Activated naive CD8-positive, alpha-beta T cell treated with anti-CD3 and anti-CD28 coated beads for 36 hours (primary cell): ENCODE results near the gene PRH1. TPM values are rescaled to one million over a fixed set of nuclear protein-coding genes. Genes with fewer than 3 reads are reported as not detected.

Experiments
- DNase-seq: peaks from one replicate; pipeline ENCODE4 v3.0.0; 2021
- H3K27ac Mint-ChIP-seq: one replicate; pipeline ENCODE4 v1.8.0; 2022; ENCODE audit warnings: mild to moderate bottlenecking, moderate library complexity, mixed read lengths
- H3K27me3 Mint-ChIP-seq: one replicate; pipeline ENCODE4 v1.8.0; 2022; ENCODE audit warnings: mild to moderate bottlenecking, mixed read lengths
- H3K36me3 Mint-ChIP-seq: one replicate; pipeline ENCODE4 v1.8.0; 2021; ENCODE audit warnings: mild to moderate bottlenecking, mixed read lengths
- H3K4me1 Mint-ChIP-seq: one replicate; pipeline ENCODE4 v1.8.0; 2021; ENCODE audit warnings: mixed read lengths
- H3K4me3 Mint-ChIP-seq: one replicate; pipeline ENCODE4 v1.8.0; 2022; ENCODE audit warnings: mild to moderate bottlenecking, moderate library complexity, mixed read lengths
- H3K9me3 Mint-ChIP-seq: one replicate; pipeline ENCODE4 v1.8.0; 2022; ENCODE audit warnings: mixed read lengths
- total RNA-seq, 2 experiments: library from RNA; stranded (reverse); gene quantifications; one replicate each; pipeline ENCODE4 v1.2.3, GENCODE V29; 2021

The PRH1 gene
- total RNA-seq, result 1 to 10 TPM; 6.3 to 7.3 TPM

DNA sequence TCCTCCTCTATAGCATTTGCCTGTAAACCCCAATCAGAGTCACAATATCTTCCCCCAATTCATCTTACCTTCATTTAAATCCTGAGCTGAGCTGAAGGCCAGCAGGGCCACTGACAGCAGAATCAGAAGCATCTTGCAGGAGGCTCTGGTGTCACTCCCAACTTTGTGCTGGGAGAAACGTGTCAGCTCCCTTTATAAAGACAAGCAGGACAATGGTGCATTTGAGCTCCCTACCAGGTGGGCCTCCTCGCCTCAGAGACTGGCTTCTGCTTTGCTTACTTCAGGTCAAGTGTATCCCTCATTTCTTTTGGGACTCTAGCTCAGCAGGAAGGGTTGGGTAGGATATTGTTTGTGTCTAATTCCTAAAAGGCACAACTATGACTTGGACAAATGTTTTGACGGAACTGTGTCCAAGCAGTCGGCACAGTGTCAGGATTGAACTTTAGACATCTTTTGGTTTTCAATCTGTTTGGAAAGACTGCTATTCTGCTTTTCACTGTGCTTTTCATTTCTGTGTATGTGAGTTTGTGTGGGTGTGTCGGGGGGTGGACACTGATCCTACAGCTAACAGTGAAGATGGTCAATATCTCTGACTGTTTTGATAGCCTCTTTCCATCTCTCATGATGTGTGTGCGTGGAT, at the start of gene PRH1:
Gene PRH1 (minus strand): TSS at position 170 of the 640 bp plus-strand sequence. CDS start 38 bp downstream, at position 132.
- Mint-ChIP-seq H3K4me1 (peaks cover 1% of the 10 kb centered on the region), H3K4me3 (no peak within 1 kb of the TSS), H3K36me3 (peaks cover 10% of the 10 kb centered on the region), H3K9me3 (no peaks in the 10 kb centered on the region), H3K27me3 (no peaks in the 10 kb centered on the region), H3K27ac (no peak within 1 kb of the TSS)
- DNase-seq, result no peak

DNA sequence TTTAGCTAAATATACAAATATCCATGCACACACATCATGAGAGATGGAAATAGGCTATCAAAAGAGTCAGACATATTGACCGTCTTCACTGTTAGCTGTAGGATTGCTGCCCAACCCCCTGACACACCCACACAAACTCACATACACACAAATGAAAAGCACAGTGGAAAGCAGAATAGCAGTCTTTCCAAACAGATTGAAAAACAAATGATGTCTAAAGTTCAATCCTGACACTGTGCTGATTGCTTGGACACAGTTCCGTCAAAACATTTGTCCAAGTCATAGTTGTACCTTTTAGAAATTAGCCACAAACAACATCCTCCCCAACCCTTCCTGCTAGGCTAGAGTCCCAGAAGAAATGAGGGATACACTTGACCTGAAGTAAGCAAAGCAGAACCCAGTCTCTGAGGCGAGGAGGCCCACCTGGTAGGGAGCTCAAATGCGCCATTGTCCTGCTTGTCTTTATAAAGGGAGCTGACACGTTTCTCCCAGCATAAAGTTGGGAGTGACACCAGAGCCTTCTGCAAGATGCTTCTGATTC, 44.8 kb upstream of the PRH1 start, which contains the start of gene PRH2:
Gene PRH2 (plus strand): TSS at position 491 of the 541 bp plus-strand sequence. CDS start 38 bp downstream, at position 529.
- DNase-seq, result no peak
- H3K27me3 Mint-ChIP-seq, result no peaks in the 10 kb centered on the region
- H3K4me3 Mint-ChIP-seq, result no peak within 1 kb of the TSS
- no peaks in the 10 kb centered on the region for H3K4me1 Mint-ChIP-seq
- peaks cover 2% of the 10 kb centered on the region for H3K36me3 Mint-ChIP-seq
- H3K9me3 Mint-ChIP-seq, result no peaks in the 10 kb centered on the region
- no peak within 1 kb of the TSS for H3K27ac Mint-ChIP-seq

DNA sequence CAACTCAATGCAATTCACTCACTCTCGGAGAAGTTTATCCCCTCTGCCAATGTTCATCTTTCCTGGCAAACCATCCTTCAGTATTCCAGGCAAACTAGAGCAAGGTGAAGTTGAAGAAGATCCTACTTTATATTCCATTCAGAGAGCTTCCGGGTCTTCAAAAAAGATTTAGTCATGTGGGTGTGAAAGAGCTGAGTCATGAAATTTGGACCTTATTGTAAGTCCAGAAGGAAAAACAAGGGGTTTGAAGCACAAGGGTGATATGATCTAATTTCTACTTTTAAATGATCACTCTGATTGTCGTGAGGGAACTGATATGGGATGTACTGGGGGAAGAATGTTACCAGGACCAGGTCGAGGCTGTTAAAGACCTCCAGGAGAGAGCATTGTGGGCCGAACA, 42.2 kb upstream of the PRH1 start:
- no peak for DNase-seq
- Mint-ChIP-seq H3K36me3 (peaks cover 2% of the 10 kb centered on the region), H3K27me3 (no peaks in the 10 kb centered on the region), H3K9me3 (no peaks in the 10 kb centered on the region), H3K27ac (no peak overlapping the region), H3K4me1 (no peaks in the 10 kb centered on the region), H3K4me3 (no peak overlapping the region)

DNA sequence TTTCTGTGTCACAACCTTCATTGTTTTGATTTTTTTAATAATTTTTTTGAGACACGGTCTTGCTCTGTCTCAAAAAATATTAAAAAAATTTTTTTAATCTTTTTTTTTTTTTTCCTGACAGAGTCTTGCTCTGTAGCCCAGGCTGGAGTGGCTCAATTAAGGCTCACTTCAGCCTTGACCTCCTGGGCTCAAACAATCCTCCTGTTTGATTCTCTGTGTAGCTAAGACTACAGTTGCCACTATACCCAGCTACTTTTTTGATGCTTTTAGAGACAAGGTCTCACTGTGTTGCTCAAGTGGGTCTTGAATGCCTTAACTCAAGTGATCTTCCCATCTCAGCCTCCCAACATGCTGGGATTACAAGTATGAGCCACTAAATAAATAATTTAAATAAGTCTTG, 35.8 kb upstream of the PRH1 start:
- DNase-seq, result no peak
- Mint-ChIP-seq H3K4me3 (no peak overlapping the region), H3K9me3 (no peaks in the 10 kb centered on the region), H3K27me3 (no peaks in the 10 kb centered on the region), H3K4me1 (no peaks in the 10 kb centered on the region), H3K27ac (no peak overlapping the region), H3K36me3 (no peaks in the 10 kb centered on the region)

DNA sequence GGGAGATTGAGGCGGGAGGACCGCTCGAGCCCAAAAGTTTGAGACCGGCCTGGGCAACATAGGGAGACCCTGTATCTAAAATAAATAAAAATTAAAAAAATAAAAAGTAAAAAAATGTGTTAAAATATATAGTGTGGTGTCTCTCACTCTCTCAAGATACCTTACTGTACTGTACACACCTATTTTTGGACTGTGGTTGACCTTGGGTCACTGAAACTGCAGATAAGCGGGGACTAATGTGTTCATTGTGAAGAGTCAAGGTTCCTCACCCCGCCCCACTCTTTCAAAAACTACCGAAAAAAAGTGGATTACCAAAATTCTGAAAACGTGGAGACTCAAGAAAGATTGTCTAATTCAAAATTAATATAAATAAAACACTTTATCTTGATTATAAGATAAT, 26.3 kb upstream of the PRH1 start:
- Mint-ChIP-seq H3K27me3 (no peaks in the 10 kb centered on the region), H3K27ac (no peak overlapping the region), H3K4me1 (no peaks in the 10 kb centered on the region), H3K36me3 (peaks cover 25% of the 10 kb centered on the region), H3K9me3 (peaks cover 3% of the 10 kb centered on the region), H3K4me3 (no peak overlapping the region)
- DNase-seq, result no peak

DNA sequence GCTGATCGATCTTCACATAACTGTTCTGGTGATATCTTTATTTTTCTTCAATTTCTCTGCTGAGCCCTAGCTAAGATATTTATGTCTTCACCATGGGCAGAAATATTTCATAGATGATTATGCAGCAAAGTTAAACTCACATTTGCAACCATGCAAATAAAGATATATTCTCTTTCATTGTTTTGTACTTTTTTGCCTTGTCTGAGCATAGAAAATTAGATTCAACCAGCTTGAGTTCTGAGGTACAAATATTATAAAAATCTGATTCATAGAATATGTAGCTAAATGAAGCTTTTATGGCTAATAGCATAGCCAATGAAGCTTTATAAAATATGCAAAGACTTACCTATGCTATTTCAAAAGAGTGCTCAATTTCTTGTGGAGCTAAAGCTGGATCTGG, 25.4 kb upstream of the PRH1 start, which contains the start of gene TAS2R13:
Gene TAS2R13 (minus strand): TSS at position 101 of the 400 bp plus-strand sequence. CDS start 264 bp downstream, outside the sequence.
- H3K4me3 Mint-ChIP-seq, result no peak within 1 kb of the TSS
- H3K4me1 Mint-ChIP-seq, result no peaks in the 10 kb centered on the region
- H3K27ac Mint-ChIP-seq, result no peak within 1 kb of the TSS
- peaks cover 9% of the 10 kb centered on the region for H3K9me3 Mint-ChIP-seq
- no peak for DNase-seq
- H3K36me3 Mint-ChIP-seq, result peaks cover 32% of the 10 kb centered on the region
- H3K27me3 Mint-ChIP-seq, result no peaks in the 10 kb centered on the region

DNA sequence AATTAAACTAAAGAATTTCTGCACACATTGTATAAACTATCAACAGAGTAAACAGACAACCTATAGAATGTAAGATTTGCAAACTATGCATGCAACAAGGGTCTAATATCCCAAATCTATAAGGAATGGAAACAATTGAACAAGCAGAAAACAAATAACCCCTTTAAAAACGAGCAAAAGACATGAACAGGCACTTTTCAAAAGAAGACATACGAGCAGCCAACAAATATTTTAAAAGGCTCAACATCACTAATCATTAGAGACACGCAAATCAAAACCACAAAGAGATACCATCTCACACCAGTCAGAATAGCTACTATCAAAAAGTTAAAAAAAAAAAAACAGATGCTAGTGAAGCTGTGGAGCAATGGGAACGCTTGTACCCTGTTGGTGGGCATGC, 20.6 kb upstream of the PRH1 start:
- no peaks in the 10 kb centered on the region for H3K4me1 Mint-ChIP-seq
- no peak overlapping the region for H3K4me3 Mint-ChIP-seq
- H3K9me3 Mint-ChIP-seq, result peaks cover 24% of the 10 kb centered on the region
- DNase-seq, result no peak
- H3K36me3 Mint-ChIP-seq, result peaks cover 36% of the 10 kb centered on the region
- no peak overlapping the region for H3K27ac Mint-ChIP-seq
- no peaks in the 10 kb centered on the region for H3K27me3 Mint-ChIP-seq

DNA sequence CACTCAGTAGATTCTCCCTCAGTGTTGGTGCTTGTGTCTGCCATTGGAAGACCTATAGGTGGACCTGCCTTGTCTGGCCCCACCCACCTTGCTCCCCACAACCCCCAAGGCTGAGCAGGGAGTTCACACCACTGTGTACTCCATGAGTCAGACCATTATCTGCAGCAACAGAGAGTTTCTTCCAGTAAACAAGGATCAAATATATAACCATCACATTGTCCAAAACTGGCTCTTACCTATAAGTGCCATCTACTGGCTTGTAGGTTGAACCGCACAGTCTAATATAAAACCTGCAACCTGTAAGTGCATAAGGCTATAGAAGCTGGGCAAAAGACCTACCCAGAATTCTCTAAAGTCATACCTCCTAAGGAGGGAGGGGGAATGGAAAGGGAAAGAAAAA, 17.4 kb upstream of the PRH1 start:
- H3K4me1 Mint-ChIP-seq, result no peaks in the 10 kb centered on the region
- H3K27ac Mint-ChIP-seq, result no peak overlapping the region
- peaks cover 22% of the 10 kb centered on the region for H3K9me3 Mint-ChIP-seq
- H3K27me3 Mint-ChIP-seq, result no peaks in the 10 kb centered on the region
- H3K4me3 Mint-ChIP-seq, result no peak overlapping the region
- DNase-seq, result no peak
- peaks cover 36% of the 10 kb centered on the region for H3K36me3 Mint-ChIP-seq

DNA sequence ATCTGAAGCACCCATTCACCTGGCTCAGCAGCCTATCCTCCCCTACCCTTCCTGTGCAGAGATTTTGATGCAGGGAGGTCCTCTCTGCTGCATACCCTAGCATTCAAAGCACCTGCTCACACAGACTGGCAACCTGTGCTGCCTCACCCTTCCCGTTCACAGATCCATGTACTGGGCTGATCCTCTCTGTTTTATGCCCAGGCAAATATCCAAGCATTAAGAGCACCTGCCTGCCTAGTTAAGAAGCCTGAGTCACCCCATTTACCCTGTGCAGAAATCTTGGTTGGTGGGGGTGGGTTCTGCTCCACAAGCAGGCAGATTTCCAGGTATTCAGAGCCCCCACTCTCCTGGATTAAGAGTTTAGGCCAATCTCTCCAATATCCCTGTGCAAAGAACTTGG, 16.9 kb upstream of the PRH1 start:
- Mint-ChIP-seq H3K27me3 (no peaks in the 10 kb centered on the region), H3K4me1 (no peaks in the 10 kb centered on the region), H3K36me3 (peaks cover 36% of the 10 kb centered on the region), H3K4me3 (no peak overlapping the region), H3K27ac (no peak overlapping the region), H3K9me3 (peaks cover 22% of the 10 kb centered on the region)
- no peak for DNase-seq

DNA sequence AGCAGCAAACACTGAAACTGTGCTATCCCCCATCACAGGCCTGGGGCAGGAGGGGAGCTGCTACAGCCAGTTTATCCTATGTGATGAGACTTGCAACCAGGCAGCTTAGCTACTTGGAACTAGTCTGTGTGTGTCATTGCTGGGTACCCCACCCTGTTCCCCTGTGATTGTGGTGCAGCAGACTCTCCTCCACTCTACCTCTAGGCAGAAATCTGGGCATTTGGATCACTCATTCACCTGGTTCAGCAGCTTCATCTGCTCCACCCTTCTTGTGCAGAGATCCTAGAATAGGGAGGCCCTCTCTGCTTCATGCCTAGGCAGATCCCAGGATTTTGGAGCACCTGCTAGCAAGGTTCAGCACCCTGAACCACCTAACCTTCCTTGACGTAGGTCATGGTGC, 16.5 kb upstream of the PRH1 start:
- H3K9me3 Mint-ChIP-seq, result peaks cover 22% of the 10 kb centered on the region
- H3K4me3 Mint-ChIP-seq, result no peak overlapping the region
- no peak overlapping the region for H3K27ac Mint-ChIP-seq
- no peaks in the 10 kb centered on the region for H3K4me1 Mint-ChIP-seq
- no peak for DNase-seq
- H3K27me3 Mint-ChIP-seq, result no peaks in the 10 kb centered on the region
- peaks cover 32% of the 10 kb centered on the region for H3K36me3 Mint-ChIP-seq

DNA sequence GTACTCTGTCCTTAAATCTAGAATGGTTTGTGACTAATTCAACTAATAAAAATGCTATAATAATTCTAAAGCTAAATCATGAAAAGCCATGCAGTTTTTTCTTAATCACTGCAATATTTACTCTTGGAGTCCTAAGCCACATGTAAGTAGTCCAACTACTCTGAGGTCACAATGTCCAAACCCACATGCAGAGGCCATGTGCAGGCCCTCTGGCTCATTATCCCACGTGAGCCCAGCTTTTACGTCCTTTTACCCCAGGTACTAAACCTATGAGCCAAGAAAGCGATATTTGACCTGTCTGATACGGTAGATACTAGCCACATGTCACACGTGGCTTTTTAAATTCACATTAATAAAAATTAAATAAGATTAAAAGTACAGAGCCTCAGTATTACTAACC, 12.8 kb upstream of the PRH1 start:
- Mint-ChIP-seq H3K4me1 (no peaks in the 10 kb centered on the region), H3K36me3 (peaks cover 26% of the 10 kb centered on the region), H3K4me3 (no peak overlapping the region), H3K9me3 (no peaks in the 10 kb centered on the region), H3K27me3 (no peaks in the 10 kb centered on the region), H3K27ac (no peak overlapping the region)
- DNase-seq, result no peak

DNA sequence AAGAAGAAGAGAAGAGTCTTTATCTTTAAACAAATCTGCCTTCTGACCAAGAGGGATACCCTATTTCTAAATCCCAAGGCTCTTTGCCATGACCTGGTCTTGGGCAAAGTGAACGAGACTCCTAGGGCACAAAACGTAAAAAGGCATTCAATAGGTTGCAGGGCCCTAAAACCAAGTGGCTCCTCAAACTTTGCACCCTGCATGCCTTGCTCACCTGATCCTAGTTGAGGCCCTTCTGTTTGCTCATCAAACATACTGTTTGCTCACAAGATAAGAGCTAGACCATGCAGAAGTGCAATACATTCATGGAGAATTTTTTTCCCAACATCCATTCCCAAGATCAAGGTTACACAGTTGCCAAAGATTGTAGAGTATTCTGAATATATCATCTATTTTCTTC, 7.9 kb upstream of the PRH1 start:
- no peaks in the 10 kb centered on the region for H3K4me1 Mint-ChIP-seq
- H3K36me3 Mint-ChIP-seq, result peaks cover 12% of the 10 kb centered on the region
- H3K27ac Mint-ChIP-seq, result no peak overlapping the region
- no peaks in the 10 kb centered on the region for H3K27me3 Mint-ChIP-seq
- H3K4me3 Mint-ChIP-seq, result no peak overlapping the region
- no peak for DNase-seq
- H3K9me3 Mint-ChIP-seq, result no peaks in the 10 kb centered on the region

DNA sequence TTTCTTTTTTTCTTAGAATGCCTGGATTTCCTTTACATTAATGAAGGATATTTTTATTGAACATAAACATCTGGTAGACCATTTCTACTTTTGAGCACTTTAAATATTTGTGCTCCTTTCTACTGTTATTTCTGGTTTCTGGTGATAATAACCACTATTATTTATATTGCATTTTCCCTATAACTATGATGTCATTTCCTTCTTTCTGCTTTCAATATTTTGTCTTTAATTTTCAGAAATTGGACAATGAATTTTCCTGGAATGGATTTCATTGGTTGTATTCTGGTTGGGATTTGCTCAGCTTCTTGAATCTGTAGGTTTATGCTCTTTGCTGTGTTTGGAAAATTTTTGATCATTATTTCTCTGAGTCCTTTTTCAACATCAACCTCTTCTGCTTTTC, 5.2 kb upstream of the PRH1 start:
- H3K36me3 Mint-ChIP-seq, result peaks cover 8% of the 10 kb centered on the region
- DNase-seq, result no peak
- H3K27ac Mint-ChIP-seq, result no peak overlapping the region
- H3K9me3 Mint-ChIP-seq, result no peaks in the 10 kb centered on the region
- H3K4me3 Mint-ChIP-seq, result no peak overlapping the region
- H3K4me1 Mint-ChIP-seq, result peaks cover 1% of the 10 kb centered on the region
- no peaks in the 10 kb centered on the region for H3K27me3 Mint-ChIP-seq

DNA sequence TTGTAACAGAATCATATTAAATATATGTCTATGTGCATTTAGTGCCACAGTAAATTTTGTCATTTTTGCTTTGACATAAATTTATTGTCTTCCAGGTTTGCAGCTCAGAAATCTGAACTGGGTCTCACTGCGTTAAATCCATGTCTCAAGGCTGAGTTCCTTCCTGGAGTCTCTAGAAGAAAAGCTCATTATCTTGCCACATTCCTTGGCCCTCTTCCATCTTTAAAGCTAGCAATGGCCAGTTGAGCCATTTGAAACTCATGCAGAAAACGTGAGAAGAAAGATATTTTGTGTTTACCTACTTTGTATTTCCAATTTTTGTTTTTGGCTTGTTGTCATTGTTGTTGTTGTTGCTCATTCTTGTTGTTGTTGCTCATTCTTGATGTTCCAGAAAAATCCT, 10.7 kb downstream of the PRH1 start:
- Mint-ChIP-seq H3K9me3 (peaks cover 9% of the 10 kb centered on the region), H3K36me3 (peaks cover 40% of the 10 kb centered on the region), H3K4me3 (no peak overlapping the region), H3K4me1 (no peaks in the 10 kb centered on the region), H3K27ac (no peak overlapping the region), H3K27me3 (no peaks in the 10 kb centered on the region)
- no peak for DNase-seq

DNA sequence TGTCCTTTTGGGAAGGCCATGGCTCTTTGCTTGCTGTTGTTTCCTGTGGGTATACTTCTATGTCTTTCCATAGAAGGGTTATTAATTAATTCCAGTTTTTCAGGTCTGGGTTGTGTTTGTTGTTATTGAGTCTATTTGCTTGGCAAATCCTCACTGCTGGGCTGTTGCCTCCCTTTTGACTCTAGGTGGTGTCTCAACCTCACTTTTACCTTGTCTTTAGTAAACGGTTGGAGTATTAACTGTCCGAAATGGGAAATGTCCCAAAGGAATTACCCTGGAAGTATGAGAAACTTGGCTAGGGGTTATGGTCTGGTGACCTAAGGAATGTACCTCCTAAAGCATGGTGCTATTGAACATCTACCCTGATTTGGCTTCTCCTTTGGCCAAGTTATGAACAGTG, 16.7 kb downstream of the PRH1 start:
- Mint-ChIP-seq H3K27me3 (no peaks in the 10 kb centered on the region), H3K27ac (no peak overlapping the region), H3K36me3 (peaks cover 44% of the 10 kb centered on the region), H3K4me3 (no peak overlapping the region), H3K4me1 (no peaks in the 10 kb centered on the region), H3K9me3 (peaks cover 27% of the 10 kb centered on the region)
- no peak for DNase-seq

DNA sequence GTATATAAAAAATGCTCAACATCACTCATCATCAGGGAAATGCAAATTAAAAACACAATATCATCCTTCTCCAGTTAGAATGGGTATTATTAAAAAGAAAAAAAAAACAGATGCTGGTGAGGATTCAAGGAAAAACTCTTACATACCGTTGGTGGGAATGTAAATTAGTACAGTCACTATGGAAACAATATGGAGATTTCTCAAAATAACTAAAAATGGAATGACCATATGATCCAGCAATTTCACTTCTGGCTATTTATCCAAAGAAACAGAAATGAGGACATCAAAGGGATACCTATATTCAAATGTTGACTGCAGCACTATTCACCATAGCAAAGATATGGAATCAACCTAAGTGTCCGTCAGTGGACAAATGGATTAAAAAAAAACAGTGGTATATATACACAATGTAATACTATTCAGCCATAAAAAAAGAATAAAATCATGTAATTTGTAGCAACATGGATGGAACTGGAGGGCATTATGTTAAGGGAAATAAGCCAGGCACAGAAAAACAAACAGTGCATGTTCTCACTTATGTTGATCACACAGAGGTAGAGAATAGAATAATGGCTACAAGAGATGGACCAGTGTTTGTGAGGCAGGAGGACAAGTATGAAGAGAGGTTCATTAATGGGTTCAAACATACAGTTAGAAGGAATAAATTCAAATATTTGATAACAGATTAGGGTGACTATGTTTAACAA, 20.4 kb downstream of the PRH1 start:
- Mint-ChIP-seq H3K27me3 (no peaks in the 10 kb centered on the region), H3K4me1 (no peaks in the 10 kb centered on the region), H3K27ac (no peak overlapping the region), H3K9me3 (peaks cover 41% of the 10 kb centered on the region), H3K36me3 (peaks cover 61% of the 10 kb centered on the region), H3K4me3 (no peak overlapping the region)
- no peak for DNase-seq
